Superior temporal gyrus (tissue), 1 donor: ENCODE measurements around the gene CUBN.
"Not testable (repeated sequence)": the region's sequence is repeated elsewhere in the genome, so short reads cannot be mapped to it uniquely, and the experiment has no call there.

Experiments
- DNase-seq: peaks from one replicate; pipeline ENCODE4 v3.0.0-alpha.2; 2016; ENCODE audit errors: extremely low spot score

Gene CUBN

DNA sequence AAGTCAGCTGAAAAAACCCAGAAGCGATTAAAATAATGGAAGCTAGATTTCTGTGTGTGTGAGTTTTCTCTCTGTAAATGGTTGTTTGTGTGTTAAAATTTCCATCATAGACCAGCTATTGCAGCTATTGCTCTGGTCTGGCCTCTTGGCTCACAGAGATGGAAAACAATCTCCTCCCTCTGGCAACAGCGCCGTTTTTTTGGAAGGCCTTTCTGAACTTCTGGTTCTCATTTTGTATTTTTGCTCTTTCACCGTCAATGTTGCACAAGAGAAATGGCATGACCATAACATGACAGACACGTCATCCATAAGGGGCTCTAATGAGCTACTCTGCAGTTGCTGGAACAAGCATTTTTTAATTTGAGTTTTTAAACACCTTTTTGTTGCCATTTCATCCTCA lies 91.0 kb downstream of the CUBN start:
- no peak for DNase-seq

DNA sequence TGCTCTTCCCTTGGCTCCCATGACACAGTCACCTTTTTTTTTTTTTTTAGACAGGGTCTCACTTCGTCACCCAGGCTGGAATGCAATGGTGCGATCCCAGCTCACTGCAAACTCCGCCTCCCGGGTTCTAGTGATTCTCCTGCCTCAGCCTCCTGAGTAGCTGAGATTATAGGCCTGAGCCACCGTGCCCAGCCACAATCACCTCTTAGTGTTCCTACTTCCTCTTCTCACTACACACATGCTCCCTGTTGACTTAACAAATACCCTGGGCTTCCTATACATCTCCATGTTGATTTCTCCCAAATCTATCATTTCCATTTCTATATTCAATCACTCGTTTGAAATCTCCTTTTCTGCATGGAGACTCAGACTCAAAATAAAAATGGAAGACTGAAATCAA lies 91.7 kb downstream of the CUBN start:
- DNase-seq = no peak

DNA sequence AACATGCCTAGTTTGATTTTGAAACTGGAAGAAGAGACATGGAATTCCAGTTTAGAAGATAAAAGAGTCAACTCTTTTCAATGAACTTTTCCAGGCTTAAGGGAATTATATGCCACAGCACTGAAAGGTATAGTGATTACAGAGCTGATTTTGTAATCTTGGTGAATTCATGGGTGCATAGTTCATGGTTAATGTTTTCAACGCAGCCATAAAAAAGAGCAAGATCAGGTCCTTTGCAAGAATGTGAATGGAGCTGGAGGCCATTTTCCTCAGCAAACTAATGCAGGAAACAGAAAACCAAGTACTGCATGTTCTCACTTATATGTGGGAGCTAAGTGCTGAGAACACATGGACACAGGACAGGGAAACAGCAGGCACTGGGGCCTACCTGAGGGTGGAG lies 94.2 kb downstream of the CUBN start:
- DNase-seq = no peak

DNA sequence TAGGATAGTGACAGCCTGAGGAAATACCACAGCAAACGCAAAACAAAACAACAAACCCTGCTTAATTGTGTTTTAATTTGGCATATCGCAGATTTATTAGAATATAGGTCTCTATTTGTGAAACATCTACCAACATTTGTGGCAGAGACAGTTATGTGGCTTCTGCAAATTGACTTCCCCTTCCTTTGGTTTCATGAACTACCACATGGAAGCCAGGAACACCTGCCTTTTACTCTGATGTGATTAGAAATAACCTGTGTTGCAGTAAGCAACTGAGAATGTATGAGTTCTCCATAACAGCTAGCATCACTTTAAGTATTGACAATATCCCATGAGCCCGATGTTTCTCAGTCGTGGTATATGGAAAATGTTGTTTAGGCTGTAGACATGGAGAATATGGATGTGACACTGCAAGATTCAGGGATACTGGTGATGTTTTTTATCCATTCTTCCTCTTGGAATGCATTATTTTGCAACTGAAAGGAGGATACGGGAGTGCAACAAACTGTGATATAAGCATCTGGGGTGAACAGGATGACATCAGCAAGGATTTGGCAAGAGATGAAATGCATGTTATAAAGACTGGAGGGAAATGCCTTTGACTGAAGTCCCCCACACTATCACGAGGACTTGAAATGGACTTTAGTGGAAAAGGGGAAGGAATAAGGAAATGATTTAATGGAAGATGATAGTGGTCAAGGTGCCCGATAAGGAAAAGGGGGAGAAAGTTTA lies 95.9 kb downstream of the CUBN start:
- DNase-seq = no peak

DNA sequence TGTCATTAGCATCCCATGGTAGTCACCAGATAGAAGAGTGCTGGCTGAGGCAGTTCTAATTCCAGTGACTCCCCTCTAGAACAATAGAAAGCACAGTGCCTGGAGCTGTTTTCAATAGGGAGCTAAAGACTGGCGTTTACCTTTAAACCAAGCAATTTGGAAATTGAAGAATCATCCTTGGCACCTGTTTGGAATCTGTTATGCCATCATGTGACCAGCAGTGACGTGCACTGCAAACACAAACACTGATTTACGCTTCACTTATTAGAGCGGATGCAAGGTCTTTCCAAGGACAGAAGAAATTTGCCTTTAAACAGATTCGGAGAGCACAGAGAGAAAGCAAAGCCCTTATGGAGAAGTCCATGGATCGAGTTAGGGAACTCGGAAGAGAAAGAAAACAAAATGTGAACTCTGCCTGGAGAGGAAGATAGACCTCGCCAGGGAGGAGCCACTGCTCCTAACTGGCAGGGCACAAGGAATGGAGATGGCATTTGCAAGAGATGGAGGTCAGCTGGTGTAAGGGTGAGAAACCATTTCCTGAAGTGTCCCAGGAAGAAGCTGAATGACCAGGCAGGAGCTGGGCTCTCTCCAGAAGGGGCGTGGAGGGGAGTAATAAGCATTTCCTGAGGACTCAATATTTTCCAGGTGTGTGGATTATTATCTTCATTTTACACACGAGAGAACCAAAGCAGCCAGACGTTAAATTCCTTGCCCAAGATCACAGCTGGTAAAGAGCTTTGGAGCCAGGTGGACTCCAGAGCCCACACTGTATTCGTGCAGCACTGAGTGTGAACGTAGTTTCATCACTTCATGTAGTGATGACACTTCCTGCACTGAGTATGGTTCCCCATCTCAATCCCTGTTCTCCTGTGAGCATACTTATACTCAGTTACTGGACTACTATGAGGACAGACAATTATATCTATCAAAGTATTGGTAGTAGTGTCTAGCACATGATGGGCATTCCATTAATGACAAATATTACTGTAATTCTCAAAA lies 97.7 kb downstream of the CUBN start:
- DNase-seq = no peak

DNA sequence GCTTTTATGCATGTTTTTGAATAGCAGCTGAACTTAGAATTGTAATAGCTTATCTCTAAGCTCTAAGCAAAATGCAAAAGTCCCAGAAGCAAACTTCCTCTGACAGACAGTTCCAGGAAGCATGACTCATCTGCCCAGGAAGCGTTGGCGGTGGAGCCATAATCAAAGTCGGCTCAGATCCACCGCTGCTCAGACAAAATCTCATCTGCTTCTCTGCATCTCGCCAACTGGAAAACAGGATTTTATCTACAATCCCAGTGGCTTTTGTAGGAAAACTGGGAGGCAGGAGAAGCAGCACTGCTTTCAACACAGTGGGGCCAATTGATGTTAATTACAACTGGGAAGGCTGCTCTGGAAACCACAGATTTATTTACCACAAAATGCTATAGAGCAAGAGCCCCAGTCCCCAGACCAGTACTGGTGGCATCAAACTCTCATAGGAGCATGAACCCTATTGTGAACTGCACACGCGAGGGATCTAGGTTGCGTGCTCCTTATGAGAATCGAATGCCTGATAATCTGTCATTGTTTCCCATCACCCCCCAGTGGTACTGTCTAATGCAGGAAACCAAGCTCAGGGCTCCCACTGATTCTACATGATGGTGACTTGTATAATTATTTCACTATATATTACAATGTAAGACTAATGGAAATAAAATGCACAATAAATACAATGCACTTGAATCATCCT lies 99.9 kb downstream of the CUBN start:
- peak; percentile 61 for DNase-seq

DNA sequence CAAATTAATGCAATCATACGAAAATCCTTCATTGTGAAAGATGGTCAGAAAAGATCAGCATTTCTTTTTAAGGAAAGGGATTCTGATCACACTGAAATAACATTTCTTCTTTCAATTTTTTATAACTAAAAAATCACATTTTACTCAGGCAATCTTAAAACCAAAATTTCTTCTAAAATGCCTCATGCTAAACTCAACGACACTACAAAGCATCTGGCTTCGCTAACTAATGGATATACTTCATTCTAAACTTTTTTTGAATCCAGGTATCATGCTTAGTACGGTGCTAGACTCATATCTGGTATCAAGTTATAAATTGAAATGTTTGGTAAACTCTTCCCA lies 100.4 kb downstream of the CUBN start:
- no peak for DNase-seq

DNA sequence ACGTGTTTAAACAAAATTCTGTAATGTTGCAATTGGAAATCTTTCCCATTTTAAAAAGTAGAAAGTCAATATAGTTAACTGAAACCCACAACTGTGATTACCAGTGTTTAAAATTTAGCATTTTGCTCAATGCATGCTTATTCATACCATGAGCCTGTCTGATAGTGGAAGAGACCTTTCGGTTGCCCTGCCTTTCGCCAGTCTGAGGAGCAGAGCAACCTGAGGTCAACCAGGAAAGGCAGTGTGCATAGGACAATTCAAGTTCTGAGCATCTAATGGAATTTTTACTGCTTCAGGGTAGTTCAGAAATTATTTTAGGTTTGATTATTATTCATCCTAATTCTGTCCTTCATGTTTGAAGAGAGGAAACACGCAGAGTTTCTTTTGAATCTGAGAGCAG lies 100.8 kb downstream of the CUBN start:
- DNase-seq = no peak

DNA sequence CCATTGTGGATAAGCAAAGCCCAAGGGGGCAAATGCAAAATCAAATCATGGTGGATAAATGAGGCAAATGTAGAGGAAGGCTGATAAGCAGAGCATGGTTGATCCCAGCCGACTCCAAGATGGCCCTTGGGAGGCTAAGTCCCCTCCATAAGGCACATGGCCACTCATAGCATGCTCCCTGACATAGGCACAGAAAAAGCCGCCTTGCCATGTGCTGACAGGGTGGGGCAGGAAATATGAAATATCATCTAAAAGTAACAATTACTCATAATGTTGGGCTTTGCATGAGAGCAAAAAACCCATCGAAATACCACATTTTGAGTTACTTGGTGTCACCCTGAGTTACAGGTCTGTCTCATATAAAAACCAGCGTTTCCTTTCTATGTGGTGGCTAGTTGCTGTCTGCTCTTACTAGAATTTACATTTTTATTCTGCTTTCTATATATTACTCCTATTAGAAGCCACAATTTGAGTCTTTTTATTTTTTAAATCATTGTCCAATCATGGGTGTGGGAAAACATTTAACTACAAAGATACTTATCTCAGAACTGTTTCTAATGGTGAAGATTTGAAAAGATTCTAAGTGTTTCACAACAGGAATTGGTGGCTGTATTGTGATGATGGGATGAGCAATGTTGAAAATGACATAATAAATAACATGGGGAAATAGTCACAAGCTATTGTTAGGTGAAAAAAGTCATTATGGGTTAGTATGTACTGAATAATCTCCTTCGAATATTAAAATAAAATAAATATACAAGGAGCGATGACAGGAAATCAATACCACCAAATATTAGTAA lies 102.7 kb downstream of the CUBN start:
- no peak for DNase-seq

DNA sequence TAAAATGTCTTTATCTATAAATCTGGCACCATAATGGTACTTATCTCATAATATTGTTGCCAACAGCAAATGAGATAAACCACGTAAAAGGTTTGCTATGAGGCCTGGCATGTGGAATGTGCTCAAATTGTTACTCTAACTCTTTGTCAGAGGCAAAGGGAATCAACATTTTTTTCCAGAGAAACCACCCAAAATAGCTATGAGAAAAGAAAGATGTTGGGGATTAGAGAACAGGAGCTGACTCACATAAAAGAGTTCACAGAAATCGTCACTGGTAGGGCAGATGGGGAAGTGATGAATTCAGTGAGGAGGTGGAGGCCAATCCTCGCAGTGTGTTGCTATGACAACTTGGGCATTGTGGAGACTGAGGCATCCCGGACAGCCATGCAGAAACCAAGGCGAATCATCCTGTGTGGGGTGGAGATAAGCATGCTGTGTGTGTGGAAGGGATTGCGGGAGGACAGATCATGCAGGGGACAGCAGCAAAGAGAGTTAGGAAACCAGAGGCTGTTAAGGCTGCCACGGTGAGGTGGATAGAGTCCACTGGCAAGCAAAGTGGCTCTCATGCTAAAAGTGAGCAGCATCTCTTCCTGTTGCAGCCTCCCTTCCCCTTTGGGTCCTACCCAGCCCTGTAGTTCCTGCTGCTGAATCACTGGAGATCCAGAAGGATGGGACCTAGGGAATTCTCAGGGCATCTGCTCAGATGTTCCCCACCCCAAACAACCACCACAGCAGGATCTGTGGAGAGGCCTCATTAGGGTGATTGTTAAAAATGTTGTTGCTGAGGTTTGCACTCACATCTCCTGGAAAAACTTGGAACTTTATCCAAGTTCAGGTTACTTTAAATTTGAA lies 103.9 kb downstream of the CUBN start:
- DNase-seq = peak; percentile 61

DNA sequence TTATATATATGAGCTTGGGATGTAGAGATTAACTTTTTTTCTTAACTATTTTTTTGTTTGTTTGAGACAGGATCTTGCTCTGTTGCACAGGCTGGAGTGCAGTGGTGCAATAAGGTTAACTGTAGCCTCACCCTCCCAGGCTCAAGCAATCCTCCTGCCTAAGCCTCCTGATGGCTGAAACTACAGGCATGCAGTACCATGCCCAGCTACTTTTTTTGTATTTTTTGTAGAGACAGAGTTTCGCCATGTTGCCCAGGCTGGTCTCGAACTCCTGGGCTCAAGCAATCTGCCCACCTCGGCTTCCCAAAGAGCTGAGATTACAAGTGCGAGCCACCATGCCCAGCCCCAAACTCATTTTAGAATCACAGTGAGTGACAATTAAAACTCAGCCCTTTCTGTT lies 105.2 kb downstream of the CUBN start:
- DNase-seq = no peak

DNA sequence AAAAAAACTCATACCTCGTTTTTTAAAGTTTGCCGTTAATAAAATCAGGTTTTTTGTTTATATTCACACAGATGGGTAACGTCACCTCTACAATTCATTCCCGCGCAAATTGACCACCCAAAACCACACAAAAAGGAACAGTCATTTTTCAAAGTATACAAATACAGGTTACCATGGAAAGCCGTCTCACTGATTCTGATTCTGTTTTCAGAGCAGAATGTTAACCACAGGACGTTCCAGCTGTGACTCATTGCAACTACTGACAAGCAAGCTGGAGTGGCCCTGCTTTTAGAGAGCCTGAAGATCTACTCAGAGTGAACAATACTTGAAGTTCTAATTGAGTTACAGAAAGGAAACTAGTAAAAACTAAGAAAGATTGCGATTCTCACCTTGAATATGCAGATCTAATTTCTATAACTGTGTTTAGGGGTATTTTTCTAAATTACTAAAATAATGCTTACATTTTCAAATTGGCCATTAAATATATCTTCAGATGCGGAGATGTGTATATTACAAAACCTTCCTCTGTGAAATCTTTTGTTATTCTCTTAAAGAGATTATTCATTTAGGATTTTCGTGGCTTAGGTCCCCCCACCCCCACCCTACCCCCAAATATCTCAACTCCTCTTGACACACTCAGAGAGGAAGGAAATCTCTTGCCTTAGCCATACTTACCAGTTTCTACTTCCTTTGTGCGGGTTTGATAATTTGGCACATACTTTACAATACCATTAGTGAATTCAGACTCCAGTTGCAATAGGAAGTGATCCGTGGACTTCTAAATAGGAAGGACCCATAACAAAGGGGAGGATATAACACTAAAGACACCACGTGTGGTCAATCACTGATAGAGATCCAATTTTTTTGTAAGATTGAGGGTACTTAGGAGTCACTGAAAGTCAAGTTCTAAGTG lies 106.0 kb downstream of the CUBN start:
- no peak for DNase-seq

DNA sequence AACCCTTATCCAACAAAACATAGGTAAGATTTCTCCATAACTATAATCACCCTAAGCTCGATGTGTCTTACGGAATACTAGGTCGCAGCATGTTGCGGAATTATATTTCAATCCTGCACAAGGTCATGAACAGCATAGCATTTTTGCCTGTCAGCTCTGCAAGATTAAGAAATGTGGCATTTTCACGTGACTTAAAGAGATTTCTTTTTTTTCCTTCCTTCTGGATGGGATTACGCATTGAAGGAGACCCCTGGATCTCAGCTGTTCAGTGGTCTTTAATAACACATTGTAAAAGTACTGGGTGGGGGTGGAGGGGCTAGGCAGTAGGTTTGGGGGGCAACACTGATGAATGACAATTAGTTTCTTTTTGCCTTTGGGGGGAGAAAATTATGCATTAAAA lies 106.7 kb downstream of the CUBN start:
- DNase-seq = no peak

DNA sequence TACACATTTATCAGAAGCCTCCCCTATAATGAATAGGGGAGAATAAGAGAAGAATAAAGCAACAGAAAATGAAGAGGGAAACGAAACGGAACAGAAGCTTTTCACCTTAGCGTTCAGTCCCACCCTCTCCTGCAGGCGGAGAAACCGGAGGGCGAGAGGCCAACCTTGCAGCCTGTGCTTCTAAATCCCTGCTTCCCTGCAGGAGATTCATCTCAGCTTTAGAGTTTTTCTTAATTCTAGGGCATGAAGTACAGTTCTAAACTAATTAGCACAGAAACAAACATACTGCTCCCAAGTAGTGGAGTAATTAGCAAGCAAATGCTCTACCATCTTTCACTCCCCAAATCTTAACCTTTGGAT lies 107.2 kb downstream of the CUBN start:
- DNase-seq = no peak

DNA sequence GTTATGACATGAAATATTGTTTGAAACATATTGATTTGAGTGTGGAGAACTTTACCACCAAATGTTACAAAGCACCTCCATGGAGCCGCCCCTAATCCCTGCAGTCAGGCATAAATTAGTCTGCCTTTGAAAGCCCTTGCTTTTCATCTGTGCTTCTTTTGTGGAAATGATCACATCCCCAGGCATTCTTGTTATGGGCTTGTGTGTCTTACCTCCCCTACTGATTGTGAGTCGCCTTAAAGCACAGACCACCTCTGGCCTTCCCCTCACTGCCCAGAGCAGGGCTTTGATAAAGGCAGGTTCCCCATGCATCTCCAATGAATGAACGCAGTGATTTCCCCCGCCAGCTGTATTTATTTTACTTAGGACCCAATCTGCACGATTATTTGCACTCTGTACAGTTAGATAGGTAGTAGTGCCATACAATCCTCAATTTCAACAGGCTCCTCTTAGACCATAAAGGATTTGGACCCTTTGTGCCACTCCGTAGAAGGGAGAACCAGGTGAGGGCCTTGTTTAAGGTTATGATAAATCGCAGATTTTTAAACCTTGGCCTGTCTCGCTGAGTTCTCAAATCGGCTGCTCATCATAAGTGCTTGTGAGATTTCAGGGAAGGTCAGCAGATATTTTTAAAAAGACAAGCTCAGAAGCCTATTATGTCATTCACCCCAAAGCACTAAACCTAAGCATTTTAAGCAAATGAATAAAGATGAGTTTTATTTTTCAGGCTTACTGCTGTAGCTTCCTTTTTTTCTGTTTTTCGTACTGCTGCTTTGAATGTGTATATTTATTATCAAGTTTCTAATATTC lies 107.8 kb downstream of the CUBN start:
- DNase-seq = no peak

DNA sequence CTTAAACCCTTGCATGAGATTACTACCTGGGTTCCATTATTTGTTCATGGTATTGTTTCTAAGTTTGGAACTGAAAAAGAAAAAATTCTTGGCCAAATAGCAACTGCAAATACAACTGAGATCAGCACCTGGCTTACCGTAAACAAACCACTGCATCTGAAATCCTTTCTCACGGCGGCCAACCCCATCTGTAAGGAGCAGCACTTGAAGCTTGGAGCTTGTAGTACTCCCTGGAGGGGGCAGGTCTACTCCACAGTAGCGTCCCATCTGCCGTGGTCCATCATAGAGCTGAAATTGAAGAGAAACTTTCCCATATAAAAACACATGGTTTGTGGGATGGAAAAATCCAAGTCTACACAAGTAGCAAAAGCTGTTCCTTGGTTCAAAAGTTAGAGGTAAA lies 109.9 kb downstream of the CUBN start:
- DNase-seq = no peak

DNA sequence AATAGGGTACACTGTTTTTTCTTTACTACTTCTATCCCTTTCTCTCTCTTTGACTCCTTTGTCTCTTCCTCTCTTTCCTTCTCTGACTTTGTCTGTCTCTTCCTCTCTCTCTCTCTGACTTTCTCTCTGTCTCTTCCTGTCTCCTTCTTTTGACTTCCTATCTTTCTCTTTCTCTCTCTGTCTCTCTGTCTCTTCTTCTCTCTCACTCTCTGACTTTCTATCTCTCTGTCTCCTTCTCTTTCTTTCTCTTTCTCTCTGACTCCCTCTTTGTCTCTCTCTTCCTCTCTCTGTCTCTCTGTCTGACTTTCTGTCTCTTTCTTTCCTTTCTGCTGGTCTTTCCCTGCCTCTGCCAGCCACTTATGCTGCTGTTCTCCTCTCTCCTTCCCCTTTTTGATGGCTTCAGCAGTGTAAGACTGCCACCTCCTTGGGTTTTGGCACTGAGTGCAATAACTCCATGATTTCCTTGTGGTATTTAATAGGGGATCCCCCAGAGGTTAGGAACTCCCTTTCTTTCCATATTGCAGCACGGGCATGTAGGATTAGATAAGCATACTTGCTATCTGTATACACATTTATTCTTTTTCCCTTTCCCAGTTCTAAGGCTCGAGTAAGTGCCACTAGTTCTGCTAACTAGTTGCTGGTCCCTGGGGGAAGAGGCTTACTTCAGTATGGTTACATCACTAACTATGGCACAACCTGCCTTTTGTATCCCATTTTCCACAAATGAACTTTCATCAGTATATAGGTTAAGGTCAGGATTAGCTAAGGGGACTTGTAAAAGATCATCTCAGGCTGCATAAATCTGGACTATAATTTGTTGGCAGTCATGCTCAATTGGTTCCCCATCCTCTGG lies 116.3 kb downstream of the CUBN start:
- DNase-seq = not testable (repeated sequence)

DNA sequence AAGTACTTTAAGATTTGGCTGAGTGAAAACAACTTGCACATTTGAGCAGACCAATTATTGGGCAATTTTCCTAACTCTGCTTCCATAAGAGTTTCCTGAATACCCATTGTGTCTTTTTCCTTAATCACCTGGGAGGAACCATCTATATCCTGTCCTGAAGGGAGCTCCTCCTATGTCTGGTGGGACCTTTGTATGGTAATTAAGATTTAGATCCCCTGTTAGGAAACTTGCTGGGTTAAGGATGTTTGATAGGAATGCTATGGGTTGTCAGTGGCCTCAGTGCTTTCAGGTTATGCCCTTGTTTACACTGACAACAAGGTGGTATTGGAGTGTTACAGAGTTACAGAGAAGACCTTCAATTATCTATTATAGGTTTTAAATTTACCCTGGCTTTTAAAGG lies 116.9 kb downstream of the CUBN start:
- DNase-seq = not testable (repeated sequence)
